OCI-LY7 (cell line): ENCODE results near the gene THEM5. TPM values are rescaled to one million over a fixed set of nuclear protein-coding genes. Genes with fewer than 3 reads are reported as not detected.

Experiments
- BruUV-seq: library from RNA; stranded (reverse); fragments of 400-500 nt; replicated peaks from 2 replicates; lab custom pipeline; 2021; lab: Mats Ljungman, UMichigan
- CTCF ChIA-PET: fragments of 300-600 bp; sonication (Branson Sonifier 250); formaldehyde crosslinking; loops from one replicate; lab custom pipeline; 2022; ENCODE audit warnings: antibody characterized with exemption; ENCODE audit not compliant: unreplicated experiment; lab: Charles Lee
- POLR2A ChIA-PET: fragments of 300-600 bp; sonication (Branson Sonifier 250); formaldehyde crosslinking; loops from one replicate; lab custom pipeline; 2022; ENCODE audit warnings: antibody characterized with exemption; lab: Charles Lee
- DNase-seq: peaks from one replicate; pipeline ENCODE4 v3.0.0-alpha.2; 2015; ENCODE audit warnings: low spot score
- H2AFZ ChIP-seq: fragments of 200-600 bp; sonication (generic), shearing (Covaris generic); 2 replicates; pipeline ENCODE4 v1.6.1; 2014; ENCODE audit warnings: mild to moderate bottlenecking, antibody characterized with exemption, low read length, moderate library complexity
- H3K27ac ChIP-seq: fragments of 200-600 bp; sonication (generic); 2 replicates; pipeline ENCODE4 v1.5.1; 2014; ENCODE audit warnings: mixed run types, low read depth, mild to moderate bottlenecking, moderate library complexity, low read length, inconsistent platforms; ENCODE audit not compliant: poor library complexity, severe bottlenecking
- H3K36me3 ChIP-seq: fragments of 200-600 bp; sonication (generic); 2 replicates; pipeline ENCODE4 v1.6.1; 2014; ENCODE audit warnings: mild to moderate bottlenecking, antibody characterized with exemption, low read length, moderate library complexity, mixed read lengths; ENCODE audit not compliant: insufficient read depth
- H3K4me1 ChIP-seq: fragments of 200-600 bp; sonication (generic); 2 replicates; pipeline ENCODE4 v1.5.1; 2014; ENCODE audit warnings: mild to moderate bottlenecking, low read length; ENCODE audit not compliant: insufficient read depth, poor library complexity, severe bottlenecking
- H3K4me2 ChIP-seq: fragments of 200-600 bp; sonication (generic); 2 replicates; pipeline ENCODE4 v1.6.1; 2014; ENCODE audit warnings: mild to moderate bottlenecking, low read length
- H3K4me3 ChIP-seq: fragments of 200-600 bp; sonication (generic); 2 replicates; pipeline ENCODE4 v1.5.1; 2014; ENCODE audit warnings: mild to moderate bottlenecking, low read depth, low read length; ENCODE audit not compliant: poor library complexity, severe bottlenecking
- H3K79me2 ChIP-seq: fragments of 200-600 bp; sonication (generic); 2 replicates; pipeline ENCODE4 v1.6.1; 2016; ENCODE audit warnings: low read depth, mild to moderate bottlenecking, low read length, moderate library complexity, mixed read lengths; ENCODE audit not compliant: insufficient read depth
- H3K9me2 ChIP-seq: fragments of 200-600 bp; sonication (generic); 2 replicates; pipeline ENCODE4 v1.6.1; 2016; ENCODE audit warnings: mild to moderate bottlenecking, low read length, mixed read lengths; ENCODE audit not compliant: insufficient read depth
- H3K9me3 ChIP-seq: fragments of 200-600 bp; sonication (generic); 2 replicates; pipeline ENCODE4 v1.6.1; 2014; ENCODE audit warnings: mild to moderate bottlenecking, mixed run types, low read length, mixed read lengths
- H4K20me1 ChIP-seq: fragments of 200-600 bp; sonication (generic); 2 replicates; pipeline ENCODE4 v1.6.1; 2014; ENCODE audit warnings: mild to moderate bottlenecking, antibody characterized with exemption, low read length, moderate library complexity, mixed read lengths; ENCODE audit not compliant: insufficient read depth
- CTCF ChIP-seq: fragments of 200-600 bp; sonication (generic); conservative IDR thresholded peaks from 2 replicates; pipeline ENCODE4 v1.5.1; 2014; ENCODE audit warnings: mild to moderate bottlenecking, antibody characterized with exemption, low read length, moderate library complexity, mixed read lengths
- EZH2phosphoT487 ChIP-seq: fragments of 200-600 bp; sonication (generic); IDR thresholded peaks from 2 replicates; pipeline ENCODE4 v1.6.1; 2018; ENCODE audit warnings: low read depth, borderline replicate concordance, mild to moderate bottlenecking, mixed run types, antibody characterized with exemption, low read length, moderate library complexity, mixed read lengths
- intact Hi-C: fragments of 100-400 bp; cut with micrococcal nuclease; formaldehyde crosslinking; loops from one replicate; pipeline ENCODE4 v1.10.0; 2022; ENCODE audit not compliant: unreplicated experiment
- total RNA-seq, 2 experiments: library from RNA; depleted of rRNA in 1 of 2; stranded (reverse); fragments of >200 nt in 1 of 2; shearing (Covaris generic) in 1 of 2; gene quantifications; 2 replicates each; pipeline ENCODE4 v1.2.3, GENCODE V29; 2014 to 2022

The THEM5 gene
- total RNA-seq, 2 experiments from 2014 or later: not detected

GRCh38 chr1:151852733-151853132 lies 779 bp downstream of the THEM5 start:
- ChIA-PET POLR2A (interaction anchor here (1.4 kb wide), 1 partner anchor 13 kb away, joined by 4 read pairs; no protein-coding TSS in a partner anchor), CTCF (no interaction called here)
- no peak for DNase-seq
- Histone ChIP-seq H3K4me3 (no peak overlapping the region), H3K36me3 (no peaks in the 10 kb centered on the region), H3K9me2 (no peaks in the 10 kb centered on the region), H3K79me2 (no peaks in the 10 kb centered on the region), H3K4me2 (no peak overlapping the region), H2AFZ (no peak overlapping the region), H3K4me1 (no peaks in the 10 kb centered on the region), H3K27ac (no peak overlapping the region), H4K20me1 (no peaks in the 10 kb centered on the region), H3K9me3 (no peaks in the 10 kb centered on the region)
- no peak for TF ChIP-seq CTCF
- TF ChIP-seq EZH2phosphoT487: no peak
- intact Hi-C loops: no loop called here
- no TSS peak for BruUV-seq

DNA sequence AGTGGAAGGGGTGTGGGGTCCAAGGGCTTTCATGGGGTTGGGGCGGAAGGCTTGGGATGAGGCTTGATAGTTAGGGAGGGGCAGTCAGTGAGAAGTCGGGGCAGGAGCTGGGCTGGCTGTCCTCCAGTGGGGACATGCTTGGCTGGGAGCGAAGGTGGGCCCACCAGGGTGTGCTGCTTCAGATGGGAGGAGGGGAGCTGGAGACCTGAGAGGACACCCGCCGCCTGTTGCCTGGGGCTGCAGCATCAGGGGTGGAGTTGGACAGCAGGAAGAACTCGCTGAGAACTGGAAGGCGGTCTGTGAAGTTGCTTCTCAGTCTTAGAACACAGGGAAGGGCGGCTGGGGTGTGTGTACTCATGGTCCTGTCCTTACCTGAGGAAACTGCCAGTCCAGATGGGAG lies 1.6 kb downstream of the THEM5 start:
- POLR2A ChIA-PET: interaction anchor here (1.4 kb wide), 1 partner anchor 14 kb away, joined by 4 read pairs; no protein-coding TSS in a partner anchor
- H3K4me1 ChIP-seq: no peaks in the 10 kb centered on the region
- no TSS peak for BruUV-seq
- H4K20me1 ChIP-seq: no peaks in the 10 kb centered on the region
- intact Hi-C loops: no loop called here
- no peak for DNase-seq
- H3K79me2 ChIP-seq: no peaks in the 10 kb centered on the region
- H3K4me3 ChIP-seq: no peak overlapping the region
- no peaks in the 10 kb centered on the region for H3K9me2 ChIP-seq
- H3K9me3 ChIP-seq: no peaks in the 10 kb centered on the region
- TF ChIP-seq EZH2phosphoT487: no peak
- TF ChIP-seq CTCF: no peak
- H2AFZ ChIP-seq: no peak overlapping the region
- no peaks in the 10 kb centered on the region for H3K36me3 ChIP-seq
- CTCF ChIA-PET: no interaction called here
- H3K4me2 ChIP-seq: no peak overlapping the region
- H3K27ac ChIP-seq: no peak overlapping the region

DNA sequence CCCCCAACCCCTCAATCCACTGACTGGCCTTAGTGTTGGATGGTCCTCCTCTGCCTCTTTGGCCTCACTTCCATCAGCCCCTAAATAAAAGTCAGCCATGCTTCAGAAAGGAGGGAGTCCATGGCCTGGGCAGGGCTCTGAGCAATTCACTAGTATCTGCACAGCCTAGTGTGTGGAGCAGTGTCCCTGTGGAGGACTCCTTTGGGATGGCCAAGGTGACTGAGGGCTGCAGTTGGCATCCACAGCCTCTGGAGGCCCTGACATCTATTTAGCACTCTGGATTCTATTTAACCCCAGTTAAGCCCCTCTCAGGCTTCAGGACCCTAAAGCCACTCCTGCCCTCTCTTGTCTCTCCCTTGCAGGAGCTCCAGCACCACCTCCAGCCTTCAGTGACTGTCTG lies 3.6 kb downstream of the THEM5 start:
- intact Hi-C loops: loop anchor here (2.0 kb wide), 1 partner anchor 75 kb away; no protein-coding TSS in a partner anchor
- Histone ChIP-seq H3K4me3 (no peak overlapping the region), H3K27ac (no peak overlapping the region), H3K4me1 (peaks cover 5% of the 10 kb centered on the region), H2AFZ (no peak overlapping the region), H3K9me3 (no peaks in the 10 kb centered on the region), H3K9me2 (no peaks in the 10 kb centered on the region), H4K20me1 (no peaks in the 10 kb centered on the region), H3K79me2 (no peaks in the 10 kb centered on the region), H3K36me3 (no peaks in the 10 kb centered on the region), H3K4me2 (no peak overlapping the region)
- ChIA-PET POLR2A (no interaction called here), CTCF (no interaction called here)
- no peak for DNase-seq
- TF ChIP-seq CTCF (no peak), EZH2phosphoT487 (no peak)
- BruUV-seq: no TSS peak
